A673 (cell line): ENCODE data around the gene SUZ12. TPM values are rescaled to one million over a fixed set of nuclear protein-coding genes. Genes with fewer than 3 reads are reported as not detected.
"Not testable (repeated sequence)": the region's sequence is repeated elsewhere in the genome, so short reads cannot be mapped to it uniquely, and the experiment has no call there.

Source experiments
- BruUV-seq: library from RNA; stranded (reverse); fragments of 400-500 nt; replicated peaks from 2 replicates; lab custom pipeline; 2021; lab: Mats Ljungman, UMichigan
- CTCF ChIA-PET: fragments of 300-600 bp; sonication (Branson Sonifier 250); formaldehyde crosslinking; loops from one replicate; lab custom pipeline; 2022; ENCODE audit warnings: antibody characterized with exemption; lab: Charles Lee
- POLR2A ChIA-PET: fragments of 300-600 bp; sonication (Branson Sonifier 250); formaldehyde crosslinking; loops from one replicate; lab custom pipeline; 2022; ENCODE audit warnings: antibody characterized with exemption; ENCODE audit not compliant: low non-redundant PET; lab: Charles Lee
- DNase-seq: peaks from one replicate; pipeline ENCODE4 v3.0.0-alpha.2; 2015; ENCODE audit warnings: low spot score
- H3K27ac ChIP-seq: fragments of 200-600 bp; sonication (generic); 2 replicates; pipeline ENCODE4 v1.5.1; 2016; ENCODE audit warnings: mixed run types, low read depth, mild to moderate bottlenecking, mixed read lengths, antibody characterized with exemption, low read length; ENCODE audit not compliant: poor library complexity, severe bottlenecking
- H3K27me3 ChIP-seq: fragments of 200-600 bp; sonication (generic); replicated peaks from 2 replicates; pipeline ENCODE4 v1.6.1; 2017; ENCODE audit warnings: mixed run types, low read depth, mild to moderate bottlenecking, mixed read lengths, antibody characterized with exemption, low read length; ENCODE audit not compliant: insufficient read depth, poor library complexity
- H3K36me3 ChIP-seq: fragments of 200-600 bp; sonication (generic); 2 replicates; pipeline ENCODE4 v1.6.1; 2016; ENCODE audit warnings: mixed run types, mild to moderate bottlenecking, mixed read lengths, antibody characterized with exemption, low read length; ENCODE audit not compliant: insufficient read depth, poor library complexity, severe bottlenecking
- H3K4me1 ChIP-seq: fragments of 200-600 bp; sonication (generic); 2 replicates; pipeline ENCODE4 v1.6.1; 2017; ENCODE audit warnings: mixed run types, mild to moderate bottlenecking, mixed read lengths, antibody characterized with exemption, low read length; ENCODE audit not compliant: insufficient read depth, poor library complexity, severe bottlenecking
- H3K4me3 ChIP-seq: fragments of 200-600 bp; sonication (generic); 2 replicates; pipeline ENCODE4 v1.5.1; 2016; ENCODE audit warnings: low read depth, mixed run types, mild to moderate bottlenecking, mixed read lengths, low read length; ENCODE audit not compliant: poor library complexity, severe bottlenecking
- H3K9me3 ChIP-seq: fragments of 200-600 bp; sonication (generic); 2 replicates; pipeline ENCODE4 v1.6.1; 2016; ENCODE audit warnings: mixed run types, low read depth, mild to moderate bottlenecking, mixed read lengths, antibody characterized with exemption, low read length; ENCODE audit not compliant: poor library complexity, severe bottlenecking
- EZH2 ChIP-seq: fragments of 200-600 bp; sonication (generic); IDR thresholded peaks from 2 replicates; pipeline ENCODE4 v1.6.1; 2017; ENCODE audit warnings: borderline replicate concordance, low read depth, mild to moderate bottlenecking, mixed read lengths, antibody characterized with exemption, low read length; ENCODE audit not compliant: poor library complexity, severe bottlenecking
- intact Hi-C: fragments of 100-400 bp; cut with micrococcal nuclease; formaldehyde crosslinking; loops from one replicate; pipeline ENCODE4 v1.10.0; 2022; ENCODE audit not compliant: unreplicated experiment
- total RNA-seq: library from RNA; stranded (reverse); gene quantifications from 2 replicates; pipeline ENCODE4 v1.2.3, GENCODE V29; 2021
- TF ChIP-seq, protein P1 (sequence below): fragments of 300-800, 200-600 bp; sonication (generic); conservative IDR thresholded peaks from 2 replicates; pipeline ENCODE4 v1.5.1; 2017; ENCODE audit warnings: low read depth, mild to moderate bottlenecking, antibody characterized with exemption, low read length, moderate library complexity, mixed read lengths

Gene SUZ12
- total RNA-seq, 1 experiment from 2014 or later: 29.9 TPM

- DNase-seq: no peak
- POLR2A ChIA-PET: no interaction called here
- Histone ChIP-seq H3K27me3 (no peaks in the 10 kb centered on the region), H3K36me3 (no peaks in the 10 kb centered on the region), H3K4me1 (no peaks in the 10 kb centered on the region), H3K9me3 (no peaks in the 10 kb centered on the region), H3K27ac (no peak overlapping the region), H3K4me3 (no peak overlapping the region)
- no TSS peak for BruUV-seq
- CTCF ChIA-PET: no interaction called here
- intact Hi-C loops: no loop called here
- TF ChIP-seq, protein P1, sequence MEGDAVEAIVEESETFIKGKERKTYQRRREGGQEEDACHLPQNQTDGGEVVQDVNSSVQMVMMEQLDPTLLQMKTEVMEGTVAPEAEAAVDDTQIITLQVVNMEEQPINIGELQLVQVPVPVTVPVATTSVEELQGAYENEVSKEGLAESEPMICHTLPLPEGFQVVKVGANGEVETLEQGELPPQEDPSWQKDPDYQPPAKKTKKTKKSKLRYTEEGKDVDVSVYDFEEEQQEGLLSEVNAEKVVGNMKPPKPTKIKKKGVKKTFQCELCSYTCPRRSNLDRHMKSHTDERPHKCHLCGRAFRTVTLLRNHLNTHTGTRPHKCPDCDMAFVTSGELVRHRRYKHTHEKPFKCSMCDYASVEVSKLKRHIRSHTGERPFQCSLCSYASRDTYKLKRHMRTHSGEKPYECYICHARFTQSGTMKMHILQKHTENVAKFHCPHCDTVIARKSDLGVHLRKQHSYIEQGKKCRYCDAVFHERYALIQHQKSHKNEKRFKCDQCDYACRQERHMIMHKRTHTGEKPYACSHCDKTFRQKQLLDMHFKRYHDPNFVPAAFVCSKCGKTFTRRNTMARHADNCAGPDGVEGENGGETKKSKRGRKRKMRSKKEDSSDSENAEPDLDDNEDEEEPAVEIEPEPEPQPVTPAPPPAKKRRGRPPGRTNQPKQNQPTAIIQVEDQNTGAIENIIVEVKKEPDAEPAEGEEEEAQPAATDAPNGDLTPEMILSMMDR: no peak
- TF ChIP-seq EZH2: no peak
These were observed 84.3 kb downstream of the SUZ12 start for GRCh38 chr17:32020943-32021614.

GRCh38 chr17:32021615-32021955 lies 84.8 kb downstream of the SUZ12 start:
- no TSS peak for BruUV-seq
- no peaks in the 10 kb centered on the region for H3K4me1 ChIP-seq
- no peak overlapping the region for H3K27ac ChIP-seq
- no peak overlapping the region for H3K4me3 ChIP-seq
- intact Hi-C loops: no loop called here
- H3K27me3 ChIP-seq: no peaks in the 10 kb centered on the region
- no peaks in the 10 kb centered on the region for H3K36me3 ChIP-seq
- ChIA-PET CTCF (no interaction called here), POLR2A (no interaction called here)
- H3K9me3 ChIP-seq: no peaks in the 10 kb centered on the region
- no peak for DNase-seq
- TF ChIP-seq, protein P1: no peak
- no peak for TF ChIP-seq EZH2

- intact Hi-C loops, CTCF ChIA-PET: not testable (repeated sequence)
These were observed 85.7 kb downstream of the SUZ12 start for GRCh38 chr17:32022554-32022953.

DNA sequence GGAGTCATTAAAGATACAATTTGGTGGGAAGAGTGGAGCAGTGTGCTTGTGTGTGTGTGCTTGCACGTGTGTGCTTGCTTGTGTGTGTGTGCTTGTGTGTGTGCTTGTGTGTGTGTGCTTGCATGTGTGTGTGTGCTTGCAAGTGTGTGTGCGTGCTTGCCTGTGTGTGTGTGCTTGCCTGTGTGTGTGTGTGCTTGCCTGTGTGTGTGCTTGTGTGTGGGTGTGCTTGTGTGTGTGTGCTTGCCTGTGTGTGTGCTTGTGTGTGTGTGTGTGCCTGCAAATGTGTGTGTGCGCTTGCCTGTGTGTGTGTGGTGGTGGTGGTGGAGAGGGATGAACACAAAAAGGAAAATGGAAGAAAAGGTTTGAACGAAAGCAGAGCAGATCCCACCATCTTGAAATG lies 90.5 kb downstream of the SUZ12 start:
- H3K9me3 ChIP-seq, H3K4me3 ChIP-seq, BruUV-seq, H3K27me3 ChIP-seq, CTCF ChIA-PET, H3K36me3 ChIP-seq, H3K27ac ChIP-seq, H3K4me1 ChIP-seq, DNase-seq, intact Hi-C loops, POLR2A ChIA-PET: not testable (repeated sequence)

More at GRCh38 chr17:32022554-32022953, 85.7 kb downstream of the SUZ12 start:
- H3K4me3 ChIP-seq, BruUV-seq, DNase-seq, H3K9me3 ChIP-seq, H3K27me3 ChIP-seq, H3K27ac ChIP-seq, POLR2A ChIA-PET, H3K4me1 ChIP-seq, H3K36me3 ChIP-seq: not testable (repeated sequence)
